ENCODE results near the gene POLR1G.

DNA sequence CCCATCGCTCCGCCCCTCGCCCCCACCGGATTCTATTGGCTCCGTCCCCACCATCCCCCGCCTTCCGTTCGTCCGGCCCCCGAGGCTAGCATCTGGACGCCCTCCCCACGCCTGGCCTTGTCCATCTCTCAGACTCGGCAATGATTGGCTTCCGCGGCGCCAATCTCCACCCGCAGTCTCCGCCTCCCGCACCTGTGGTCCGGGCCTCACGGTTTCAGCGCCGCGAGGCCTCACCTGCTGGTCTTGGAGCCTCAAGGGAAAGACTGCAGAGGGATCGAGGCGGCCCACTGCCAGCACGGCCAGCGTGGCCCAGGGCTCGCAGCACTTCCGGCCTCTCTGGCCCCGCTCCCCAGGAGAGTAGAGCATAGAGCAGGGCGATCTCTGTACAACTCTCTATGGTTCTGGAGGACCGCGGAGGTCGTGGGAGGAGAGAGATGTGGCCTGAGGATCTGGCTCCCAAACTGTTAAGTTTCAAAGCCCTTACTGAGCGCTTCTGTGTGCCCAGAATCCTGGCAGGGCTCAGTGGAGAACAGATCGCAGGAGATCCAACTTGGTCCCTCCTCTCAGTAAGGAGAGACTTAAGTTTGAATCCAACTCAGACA lies 17.2 kb downstream of the POLR1G start, which contains the start of gene ERCC1:
- TF ChIP-seq POLR2AphosphoS5 (IDR thresholded peaks at IDR 0.05; ENCODE audit: low read depth, low read length), result peak; percentile 74
- TF ChIP-seq POLR2A (IDR thresholded peaks at IDR 0.05; ENCODE audit: low read depth, low read length), result peak; percentile 84
- peak; percentile 63; the same call in 1 of the 2 replicates for TF ChIP-seq TAF1 (IDR thresholded peaks at IDR 0.05; ENCODE audit: borderline replicate concordance, low read depth, low read length)
